GM11168 (cell line): ENCODE results near the gene FGFR2.

Experiments used
- in situ Hi-C: fragments of 300-500 bp; cut with MboI; formaldehyde crosslinking; loops from one replicate; pipeline ENCODE4 v1.12.0; 2022; ENCODE audit warnings: low sequenced_read_pairs; ENCODE audit not compliant: unreplicated experiment

FGFR2 gene

DNA sequence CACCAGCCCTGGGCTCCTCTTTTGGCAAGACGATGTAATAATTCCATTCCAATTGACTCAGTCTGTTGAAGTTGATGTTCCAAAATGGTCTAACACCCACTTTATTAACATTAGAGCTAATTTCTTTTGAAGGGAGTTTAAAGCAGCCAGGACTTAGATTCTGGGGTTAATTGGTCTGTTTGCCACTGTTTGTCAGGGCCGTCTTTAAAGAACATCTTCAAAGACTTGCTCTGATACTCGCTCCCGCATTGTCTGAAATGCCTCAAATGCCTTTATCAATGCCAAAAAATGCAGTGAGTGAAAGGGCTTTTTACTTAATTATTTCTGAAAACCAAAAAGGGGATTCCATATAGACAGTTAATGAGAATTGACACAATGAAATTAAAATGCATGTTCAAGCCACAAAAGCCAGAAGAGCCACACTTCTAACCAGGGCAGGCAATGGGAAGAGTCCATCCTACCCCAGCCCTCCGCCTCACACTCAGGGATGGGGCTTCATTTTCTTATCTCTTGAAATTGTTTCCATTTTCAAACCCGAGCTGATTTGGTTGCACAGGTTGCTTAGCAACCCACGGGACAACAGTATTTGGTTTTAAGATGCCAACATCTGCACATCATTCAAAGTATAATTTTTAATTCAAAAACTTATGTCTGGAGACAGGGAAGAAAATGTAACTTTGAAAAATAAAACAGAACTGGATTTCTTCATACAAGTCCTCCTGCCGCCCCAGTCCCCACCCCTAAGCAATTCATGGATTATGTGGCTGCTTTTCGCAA, 163.0 kb downstream of the FGFR2 start:
- in situ Hi-C loops, result no loop called here

- in situ Hi-C loops, result no loop called here
Measured at GRCh38 chr10:121433965-121434364, 164.3 kb downstream of the FGFR2 start.

DNA sequence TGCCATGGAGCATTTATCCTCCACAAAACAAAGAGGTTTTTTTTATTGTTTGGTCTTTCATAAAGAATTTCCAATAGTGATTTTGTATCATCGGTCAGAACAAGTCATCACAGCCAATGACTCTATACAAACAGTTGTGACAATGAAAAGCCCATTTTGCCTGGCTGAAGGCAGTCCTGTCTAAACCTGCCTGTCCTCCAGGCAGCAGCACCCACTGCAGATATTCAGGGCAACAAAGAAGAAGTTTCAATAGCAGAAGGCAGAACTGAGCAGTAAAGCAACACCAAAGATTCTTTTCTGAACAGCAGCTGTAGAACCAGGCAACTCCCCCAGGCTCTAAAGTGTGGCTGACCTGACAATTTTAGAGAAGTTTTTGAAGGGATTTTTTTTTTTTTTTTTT, 169.4 kb downstream of the FGFR2 start:
- in situ Hi-C loops, result no loop called here
